Activated CD4-positive, CD25-positive, alpha-beta regulatory T cell treated with anti-CD3 and anti-CD28 coated beads, Interleukin-2, amount 50 U/mL, for 16 hours (primary cell): ENCODE measurements around the gene KRT72.

Experiments used
- DNase-seq: peaks from one replicate; pipeline ENCODE4 v3.0.0-alpha.2; 2020; ENCODE audit warnings: low read depth, low spot score

The KRT72 gene

DNA sequence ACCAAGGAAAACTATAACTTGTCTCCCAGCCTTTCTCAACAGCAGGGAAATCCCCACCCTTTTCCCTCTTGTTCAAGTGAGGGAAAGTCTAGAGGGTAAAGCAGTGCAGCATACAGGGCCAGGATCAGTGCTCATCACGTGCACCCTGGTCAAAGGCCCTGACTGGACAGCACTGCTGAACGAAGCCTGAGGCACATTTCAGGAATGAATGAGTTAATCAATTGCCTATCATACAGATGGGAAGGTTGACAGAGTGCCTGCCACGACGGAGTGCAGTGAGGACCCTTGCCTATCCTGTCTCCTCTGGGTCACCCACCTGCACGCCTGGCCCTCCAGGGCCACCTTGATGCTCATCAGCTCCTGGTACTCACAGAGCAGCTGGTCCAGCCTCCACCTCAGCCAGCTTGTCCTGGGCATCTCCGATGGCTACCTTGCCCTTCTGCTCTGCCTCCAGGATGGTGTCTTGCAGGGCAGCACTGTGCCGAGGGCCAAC is 28.8 kb upstream of the KRT72 start:
- no peak for DNase-seq

DNA sequence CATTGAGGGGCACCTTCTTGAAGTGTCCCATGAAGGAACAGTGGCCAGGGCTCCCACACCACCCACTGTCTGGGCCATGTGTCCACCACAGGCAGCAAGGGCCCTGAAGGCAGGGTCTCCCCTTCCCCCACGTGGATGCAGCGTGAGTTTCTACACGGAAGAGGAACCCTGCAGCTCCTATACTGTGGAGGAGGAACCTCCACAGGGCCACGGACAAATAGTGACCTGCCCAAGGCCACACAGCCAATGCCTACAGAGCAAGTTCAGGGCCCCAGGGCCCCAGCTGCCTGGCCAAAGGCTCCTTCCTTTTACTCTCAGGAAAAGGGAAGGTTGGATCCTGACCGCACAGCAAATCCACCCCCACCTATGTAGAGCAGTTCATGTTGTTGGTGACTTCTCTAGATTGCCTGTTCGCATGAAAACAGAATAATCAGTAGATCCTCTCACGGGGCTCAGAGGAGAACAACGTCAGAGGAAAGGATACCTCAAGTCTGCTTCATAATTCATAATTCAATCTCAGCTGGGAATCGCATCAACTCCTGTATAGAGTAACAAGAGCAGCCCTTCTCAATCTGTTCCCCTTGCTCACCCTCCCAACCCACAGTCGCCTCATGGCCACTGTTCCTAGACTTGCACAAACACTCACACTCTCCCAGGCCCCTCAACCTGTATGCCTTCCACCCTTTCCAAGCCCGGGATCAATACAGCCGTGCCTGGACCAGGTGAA is 28.2 kb upstream of the KRT72 start:
- no peak for DNase-seq

DNA sequence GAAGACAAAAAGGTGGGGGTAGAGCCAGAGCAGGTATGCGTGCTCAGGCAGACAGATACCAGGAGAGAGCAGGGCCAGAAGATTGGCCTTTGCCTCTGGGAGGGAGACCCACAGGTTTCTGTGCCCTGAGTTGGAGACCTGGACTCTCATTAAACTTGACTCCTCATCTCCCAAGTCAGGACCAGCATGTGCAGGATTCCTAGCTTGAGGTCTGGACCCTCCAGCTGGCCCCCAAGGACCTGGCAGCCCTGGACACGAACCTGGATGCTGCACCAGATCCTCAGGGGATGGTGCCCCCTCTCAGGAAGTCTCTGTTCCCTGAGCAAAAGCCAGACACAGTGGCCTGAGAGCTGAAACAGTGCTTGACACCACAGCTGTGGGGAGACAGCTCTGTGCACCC is 27.6 kb upstream of the KRT72 start:
- no peak for DNase-seq

DNA sequence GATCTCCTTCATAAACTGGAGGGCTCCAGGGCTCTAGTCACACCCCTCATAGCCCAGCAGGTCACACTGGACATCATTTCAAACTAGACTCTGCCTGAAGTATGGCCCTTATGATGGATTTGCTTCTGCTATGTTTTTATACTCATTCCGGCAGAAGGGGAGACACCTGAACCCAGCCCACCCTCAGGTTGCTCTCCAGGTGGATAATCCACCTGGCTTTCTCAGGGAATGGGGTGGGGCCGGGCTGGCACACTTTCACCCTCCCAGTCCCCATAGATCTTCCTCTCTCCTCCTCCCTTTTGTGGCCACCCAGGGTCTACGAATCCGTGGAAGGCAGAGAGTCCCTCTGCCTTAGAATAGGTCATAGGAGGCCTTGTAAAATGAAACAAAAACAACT is 26.8 kb upstream of the KRT72 start:
- no peak for DNase-seq

DNA sequence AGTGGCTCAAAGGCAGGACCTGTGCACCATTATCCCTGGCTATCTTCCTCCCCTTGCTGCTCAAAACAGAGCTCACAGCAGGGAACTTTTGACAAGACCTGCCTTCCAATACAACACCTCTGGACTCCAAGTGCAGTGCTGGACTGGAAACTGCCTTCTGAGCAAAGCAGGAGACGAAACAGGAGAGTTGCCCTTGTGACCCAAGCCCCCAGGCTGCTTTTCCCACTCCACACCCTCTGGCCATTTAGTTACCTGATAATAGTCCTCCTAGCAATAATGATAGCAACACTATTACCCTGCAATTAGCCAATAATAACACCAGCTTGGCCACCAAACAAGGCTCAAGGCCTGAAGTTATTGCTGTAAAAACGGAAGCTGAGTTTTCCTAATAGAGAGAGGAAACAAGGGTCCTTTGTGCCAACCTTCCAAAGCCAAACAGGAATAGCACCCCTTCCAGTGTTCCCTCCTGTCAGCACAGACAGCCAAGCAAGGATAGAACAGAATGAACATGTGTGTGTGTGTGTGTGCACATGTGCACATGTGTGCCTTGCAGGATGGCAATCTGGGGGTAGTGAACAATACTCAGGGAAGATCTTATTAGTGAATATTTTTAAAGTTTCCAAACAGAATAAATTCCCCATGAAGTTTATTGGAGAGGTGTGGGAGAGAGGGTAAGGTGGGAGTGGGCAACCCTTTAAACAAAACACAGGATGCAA is 26.3 kb upstream of the KRT72 start:
- DNase-seq: no peak

DNA sequence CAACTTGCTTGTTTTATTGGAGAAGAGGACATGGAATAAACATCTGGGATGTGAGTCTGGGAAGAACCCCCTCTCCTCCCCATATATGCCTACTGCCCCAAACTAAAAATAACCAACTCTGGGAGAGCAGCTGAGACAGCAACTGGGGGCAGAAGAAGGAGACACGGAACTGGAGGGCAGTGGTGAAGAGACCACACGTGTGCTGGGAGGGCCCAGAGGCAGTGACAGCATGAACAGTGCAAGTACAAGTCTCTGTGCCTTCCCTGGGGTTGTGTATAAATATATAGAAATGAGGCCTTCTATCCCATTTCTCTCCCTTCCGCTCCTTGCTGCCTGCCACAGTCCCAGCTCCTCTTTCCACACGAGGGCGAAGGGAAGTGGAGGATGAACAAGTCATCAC is 21.1 kb upstream of the KRT72 start:
- DNase-seq: no peak

DNA sequence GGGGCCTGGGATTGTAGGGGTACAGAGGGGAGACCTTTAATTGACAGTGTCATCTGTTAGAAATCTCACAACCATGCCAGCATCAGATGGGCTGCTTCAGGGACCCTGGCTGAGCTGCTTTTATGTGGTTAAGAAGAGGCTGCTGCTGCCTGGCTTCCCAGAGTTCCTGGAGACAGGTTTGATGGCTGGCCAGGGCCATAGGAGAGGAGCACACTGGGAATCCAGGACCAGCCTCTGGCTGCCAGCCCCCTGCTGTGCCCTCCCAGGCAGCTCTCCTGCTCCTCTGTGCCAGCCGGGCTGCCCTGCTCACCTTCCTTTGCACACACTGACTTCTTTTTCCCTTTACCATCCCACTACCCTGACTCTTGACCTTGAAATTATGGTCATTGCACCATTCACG is 17.6 kb upstream of the KRT72 start:
- DNase-seq: no peak

DNA sequence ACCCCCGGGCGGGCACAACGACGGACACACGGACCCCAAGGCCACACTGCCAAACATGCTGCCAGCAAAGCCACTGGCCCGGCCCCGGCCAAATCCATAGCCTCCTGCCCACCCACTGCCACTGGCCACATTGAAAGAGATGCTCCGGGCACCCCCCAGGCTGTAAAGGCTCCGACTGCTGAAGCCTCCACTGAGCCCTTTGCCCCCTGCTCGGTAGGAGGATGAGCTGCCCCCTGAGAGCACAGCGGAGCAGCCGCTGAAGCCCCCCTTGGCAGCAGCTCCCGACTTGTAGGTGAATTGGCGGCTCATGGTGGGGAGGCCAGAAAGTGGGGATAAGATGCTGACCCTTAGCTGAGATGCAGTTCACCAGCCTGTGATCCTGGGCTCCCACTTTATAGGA is 17.0 kb upstream of the KRT72 start, which contains the start of gene KRT73:
Gene KRT73 (minus strand): TSS at position 344 of the 400 bp plus-strand sequence. CDS start 35 bp downstream, at position 309.
- DNase-seq: no peak

DNA sequence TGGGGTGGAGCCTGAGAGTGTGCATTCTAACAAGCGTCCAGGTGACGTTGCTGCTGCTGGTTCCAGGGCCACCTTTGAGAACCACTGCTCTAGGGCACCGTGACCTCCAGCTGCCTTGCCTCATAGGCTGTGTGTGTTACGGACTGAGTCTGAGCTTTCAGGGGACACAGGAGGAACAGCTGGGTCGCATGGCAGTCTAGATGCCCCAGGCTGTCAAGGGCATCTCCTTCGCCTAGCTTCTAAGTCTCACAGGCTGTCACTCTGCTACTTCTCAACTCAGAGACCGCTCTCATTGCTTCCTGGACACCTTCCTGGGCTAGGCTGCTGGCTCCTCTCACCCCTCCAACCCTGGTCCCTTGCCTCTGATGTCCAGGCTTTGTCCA is 16.1 kb upstream of the KRT72 start:
- no peak for DNase-seq

DNA sequence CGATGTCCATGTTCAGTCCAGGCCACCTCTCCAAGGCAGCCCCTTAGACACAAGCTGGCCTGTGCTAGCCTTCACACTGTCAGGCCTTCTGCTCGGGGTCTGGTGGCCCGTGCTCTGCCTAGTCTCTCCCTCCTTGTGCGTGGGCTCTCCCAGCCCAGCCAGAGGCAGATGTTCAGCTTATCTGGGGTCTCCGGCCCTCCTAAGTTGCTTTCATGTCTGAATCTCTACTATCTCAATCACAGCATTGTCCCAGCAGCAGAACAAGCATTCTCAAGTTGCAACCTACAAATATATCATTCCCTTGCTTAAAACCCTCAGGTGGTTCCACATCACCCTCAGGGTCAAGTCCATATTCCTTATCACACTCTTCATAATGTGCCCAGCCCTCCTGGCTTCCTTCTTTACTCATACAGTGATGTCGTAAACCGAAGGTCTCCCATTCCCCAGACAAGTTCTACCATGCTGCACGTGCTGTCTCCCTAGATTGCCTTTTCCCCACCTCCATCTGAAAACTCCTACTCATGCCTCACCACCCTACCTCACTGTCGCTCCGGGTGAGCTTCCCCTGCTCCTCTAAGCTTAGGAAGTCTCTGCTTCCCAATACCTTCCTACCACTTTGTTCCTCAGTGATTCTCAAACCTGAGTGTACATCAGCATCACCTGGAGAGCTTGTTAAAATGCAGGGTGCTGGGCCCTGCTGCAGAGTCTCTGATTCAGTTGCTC is 15.6 kb upstream of the KRT72 start:
- no peak for DNase-seq

DNA sequence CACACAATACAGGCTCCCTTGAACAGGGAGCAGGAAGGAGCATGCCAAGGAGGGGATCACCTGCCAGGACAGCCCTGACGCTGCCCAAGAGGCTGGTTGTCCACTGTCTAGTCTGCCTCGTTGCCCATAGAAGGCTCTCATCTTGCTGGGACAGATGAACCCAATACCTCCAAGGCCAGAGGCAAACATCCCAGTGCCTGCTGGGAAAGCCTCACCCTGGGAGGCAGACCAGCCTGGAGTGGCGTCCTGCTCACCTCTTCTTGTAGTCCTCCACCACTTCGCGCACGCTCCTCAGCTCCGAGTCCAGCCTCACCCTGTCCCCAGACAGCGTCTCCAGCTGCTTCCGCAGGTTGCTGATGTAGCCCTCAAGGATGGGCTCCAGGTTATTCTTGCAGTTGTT is 14.6 kb upstream of the KRT72 start:
- no peak for DNase-seq

DNA sequence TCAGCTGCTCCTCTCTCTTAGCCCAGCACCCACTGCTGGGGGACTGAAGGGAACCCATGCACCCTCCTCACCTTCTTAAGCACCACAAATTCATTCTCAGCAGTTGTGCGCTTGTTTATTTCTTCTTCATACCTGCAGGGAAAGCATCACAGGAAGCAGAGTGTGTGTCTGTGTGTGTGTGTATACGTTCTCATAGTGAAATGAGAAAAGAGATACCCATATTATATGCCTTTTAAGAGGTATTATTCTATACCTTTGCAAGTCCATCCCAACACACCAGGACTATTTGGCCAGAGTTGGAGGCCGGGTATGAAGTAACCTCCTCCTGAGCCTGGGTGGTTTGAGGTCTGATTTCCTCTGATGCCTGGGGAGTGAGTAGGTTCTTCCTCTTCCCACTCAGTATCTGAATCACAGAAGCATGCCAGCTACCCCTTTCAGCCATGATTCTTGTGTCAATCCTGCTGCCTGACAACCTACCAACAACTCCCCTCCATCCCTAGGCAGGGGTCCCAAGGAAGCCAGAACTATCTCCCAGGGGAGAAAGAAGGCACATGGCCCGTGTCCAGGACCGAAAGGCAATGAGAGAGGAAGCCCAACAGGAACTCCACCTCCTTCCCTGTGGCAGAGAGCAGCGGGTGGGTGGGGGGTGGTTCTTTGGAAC is 14.1 kb upstream of the KRT72 start:
- no peak for DNase-seq

DNA sequence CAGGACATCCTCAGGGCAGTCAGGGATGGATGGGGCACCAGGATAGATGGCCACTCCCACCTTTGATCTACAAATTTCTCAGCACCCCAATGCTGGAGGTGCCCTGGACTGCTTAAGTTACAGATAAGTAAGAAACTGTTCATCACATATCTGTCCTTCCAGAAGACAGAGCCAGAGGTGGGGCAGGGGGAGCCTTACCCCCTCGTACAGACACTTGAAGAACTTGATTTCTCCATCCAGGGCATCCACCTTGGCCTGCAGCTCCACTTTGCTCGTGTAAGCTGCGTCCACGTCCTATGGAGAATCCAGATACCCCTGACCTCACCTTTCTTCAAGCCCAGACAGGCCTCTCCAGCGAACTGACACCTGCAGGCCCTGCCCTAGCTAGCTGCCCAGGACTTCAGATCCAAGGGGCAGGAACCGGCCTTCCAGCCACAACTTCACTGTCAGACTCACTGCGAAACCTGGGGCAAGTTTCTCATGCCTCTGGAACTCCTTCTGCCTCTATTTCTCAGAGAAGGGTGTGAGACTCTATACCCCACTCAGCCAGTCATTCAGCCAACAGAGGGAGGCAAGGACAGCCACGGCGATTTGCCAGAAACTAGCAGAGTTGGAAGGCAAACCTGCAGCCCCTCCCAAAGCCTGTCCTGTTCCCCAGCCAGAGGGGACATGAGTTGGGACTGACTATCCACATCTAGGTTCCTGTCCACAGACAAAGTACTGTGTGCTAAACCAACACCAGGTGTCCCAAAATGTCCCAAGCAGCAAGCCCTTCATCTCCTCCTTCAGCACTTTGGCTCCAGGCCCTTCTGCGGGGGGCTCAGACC is 13.3 kb upstream of the KRT72 start:
- no peak for DNase-seq

DNA sequence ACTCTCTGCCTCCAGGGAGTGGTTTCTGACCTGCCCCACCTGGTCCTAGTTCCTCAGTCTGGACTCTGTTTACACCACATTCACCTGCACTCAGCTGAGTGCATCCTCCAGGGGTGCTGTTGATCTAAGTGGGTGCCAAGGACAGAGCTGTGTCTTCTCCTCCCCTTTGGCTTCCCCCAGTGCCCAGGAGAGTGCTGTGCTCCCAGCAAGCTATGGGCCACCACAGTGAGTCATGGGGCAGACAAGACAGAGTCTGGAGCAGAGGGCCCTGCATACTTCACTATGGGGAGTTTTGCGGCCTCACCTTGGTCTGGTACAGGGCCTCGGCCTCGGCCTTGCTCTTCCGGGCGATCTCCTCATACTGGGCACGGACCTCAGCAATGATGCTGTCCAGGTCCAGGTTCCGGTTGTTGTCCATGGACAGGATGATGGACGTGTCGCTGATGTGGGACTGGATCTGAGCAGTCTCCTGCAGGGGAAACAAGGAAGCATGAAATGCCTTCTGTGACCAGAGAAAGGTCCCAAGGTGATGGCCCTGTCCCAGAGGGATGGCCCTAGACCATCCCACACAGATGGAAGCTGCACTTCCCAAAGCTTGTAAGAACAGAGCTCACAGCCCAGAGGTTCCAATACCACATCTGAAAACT is 12.2 kb upstream of the KRT72 start:
- no peak for DNase-seq

DNA sequence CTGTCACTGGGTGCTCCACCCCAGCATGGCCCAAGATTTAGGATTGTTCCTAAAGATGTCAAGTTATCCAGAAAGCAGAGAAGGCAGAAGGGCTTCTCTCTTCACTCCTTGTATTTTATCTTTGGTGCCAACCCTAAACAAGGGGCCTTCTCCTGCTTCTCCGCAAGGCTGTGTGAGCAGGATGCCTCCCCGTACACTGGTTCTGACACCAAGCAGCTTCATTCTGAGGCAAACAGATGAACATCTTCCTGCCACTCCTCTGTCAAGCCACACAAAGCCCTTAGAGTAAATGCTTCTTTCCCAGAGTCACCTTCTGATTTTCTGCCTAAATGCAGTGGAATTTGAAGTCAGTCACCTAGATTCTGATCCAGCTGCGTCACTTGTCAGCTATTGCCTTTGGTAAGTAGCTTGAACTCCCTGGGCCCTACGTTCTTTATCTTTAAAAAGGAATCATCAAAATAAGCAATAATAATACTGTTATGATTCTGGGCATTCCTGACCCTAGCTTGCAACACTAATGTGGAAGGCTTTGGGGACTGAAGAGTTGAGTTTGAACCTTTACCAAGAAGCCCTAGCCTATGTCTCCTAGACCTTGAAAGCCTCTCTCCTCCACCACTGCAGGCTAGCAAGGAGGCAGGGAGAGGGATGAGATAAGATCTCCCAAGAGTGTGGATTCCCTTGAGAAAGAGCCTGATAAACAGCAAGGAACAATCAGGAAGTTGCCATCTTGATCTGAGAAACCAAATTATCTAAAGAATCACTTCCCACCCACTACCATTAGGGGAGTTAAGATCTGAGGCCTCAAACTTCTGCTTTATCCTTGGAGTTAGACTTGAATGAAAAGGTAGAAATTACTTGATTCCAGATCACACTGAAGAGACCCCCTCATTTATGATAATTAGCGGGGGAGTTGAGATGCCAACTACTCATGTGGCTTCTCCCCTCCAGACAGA is 11.4 kb upstream of the KRT72 start:
- DNase-seq: no peak

DNA sequence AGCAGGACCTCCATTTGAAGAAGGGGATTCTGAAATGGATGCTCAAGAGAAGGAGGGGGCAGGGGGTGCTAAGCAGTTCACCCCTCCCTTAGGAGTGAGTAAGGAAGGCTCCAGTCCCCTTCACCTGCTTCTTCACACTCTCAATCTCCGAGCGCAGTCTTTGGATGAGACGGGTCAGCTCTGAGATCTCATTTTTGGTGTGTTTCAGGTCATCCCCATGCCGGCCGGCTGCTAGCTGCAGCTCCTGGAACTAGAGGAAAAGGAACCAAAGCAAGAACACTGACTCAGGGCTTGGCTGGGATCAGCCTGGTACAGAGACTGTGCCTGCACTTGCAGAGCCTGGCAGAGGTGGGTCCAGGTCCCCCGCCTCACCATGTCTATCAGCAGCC is 9.8 kb upstream of the KRT72 start:
- no peak for DNase-seq

DNA sequence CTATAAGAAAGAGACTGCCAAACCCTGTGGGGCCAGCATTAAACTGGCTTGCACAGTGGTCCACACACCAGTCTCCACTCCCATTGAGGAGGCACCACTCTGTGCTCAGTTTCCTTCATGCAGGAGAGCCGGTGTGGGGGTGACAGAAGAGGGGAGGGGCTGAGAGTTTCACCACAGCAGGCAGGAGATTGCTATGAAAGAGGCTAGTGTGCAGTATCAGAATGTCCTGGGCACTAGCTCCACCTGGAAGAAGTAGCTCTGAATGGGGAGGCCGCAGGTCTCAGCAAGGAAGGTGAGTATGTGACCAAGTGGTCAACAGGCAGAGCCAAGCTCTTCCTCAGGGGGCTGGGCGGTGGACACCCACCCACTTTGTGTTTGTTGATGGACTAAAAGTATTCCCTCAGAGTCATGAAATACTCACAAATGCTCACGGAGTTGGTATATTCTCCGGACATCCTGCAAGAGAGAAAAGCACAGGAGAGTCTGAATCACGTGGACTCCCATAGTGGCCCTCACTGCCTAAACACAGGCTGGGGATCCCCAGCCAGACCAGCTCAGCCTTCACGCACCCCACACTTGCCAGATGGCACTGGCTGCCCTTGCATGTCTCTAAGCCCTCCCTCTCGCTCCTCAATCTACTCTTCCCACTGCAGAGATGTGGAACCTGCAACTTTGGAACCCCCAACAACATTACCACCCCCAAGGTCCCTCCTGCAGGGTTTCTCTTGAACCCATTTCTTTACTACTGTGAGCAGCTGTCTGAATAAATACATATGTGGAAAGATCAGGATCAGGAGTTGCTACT is 7.8 kb upstream of the KRT72 start:
- no peak for DNase-seq

DNA sequence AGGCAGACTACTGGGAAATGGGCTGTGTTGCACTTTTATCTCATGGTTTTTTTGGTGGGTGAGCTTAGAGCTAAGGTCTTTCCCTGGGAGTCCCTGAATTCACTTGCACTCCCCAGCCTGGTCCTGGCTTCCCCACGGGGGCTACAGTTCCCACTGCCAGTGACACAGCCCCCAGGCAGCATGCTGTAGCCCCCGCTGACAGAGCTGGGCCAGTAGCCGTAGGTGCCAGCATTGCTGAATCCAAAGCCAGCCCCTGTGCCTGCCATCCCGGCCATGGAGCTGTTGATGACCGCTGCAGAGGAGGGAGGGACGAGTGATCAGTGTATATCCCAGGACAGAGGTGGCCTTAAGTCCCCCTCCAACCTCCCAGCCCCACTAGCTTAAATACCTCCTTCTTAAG is 6.9 kb upstream of the KRT72 start:
- DNase-seq: no peak

DNA sequence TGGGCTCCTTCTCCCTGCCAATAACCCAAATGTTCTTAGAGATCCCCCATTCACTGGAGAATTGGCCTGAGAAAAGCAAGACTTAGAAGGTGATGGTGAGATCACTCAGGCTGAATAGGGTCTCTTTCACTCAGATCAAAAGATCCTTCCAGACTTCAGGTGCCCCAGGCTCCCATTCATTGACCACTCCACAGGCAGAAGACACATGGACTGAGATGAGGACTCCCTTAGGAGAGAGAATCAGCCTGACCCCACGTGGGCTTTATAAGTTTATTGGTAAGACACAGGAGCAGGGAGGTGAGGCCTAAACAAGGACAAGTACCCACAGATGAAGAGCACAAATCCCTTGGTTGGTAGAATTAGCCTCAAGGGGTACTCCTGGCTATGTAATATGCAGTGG is 6.1 kb upstream of the KRT72 start:
- DNase-seq: no peak
